ENCODE results near the gene RNASE13. TPM values are rescaled to one million over a fixed set of nuclear protein-coding genes. Genes with fewer than 3 reads are reported as not detected.

The RNASE13 gene
- polyA plus RNA-seq, 1 of the 3 experiments (the other 2 are of a cell fraction) = not detected

DNA sequence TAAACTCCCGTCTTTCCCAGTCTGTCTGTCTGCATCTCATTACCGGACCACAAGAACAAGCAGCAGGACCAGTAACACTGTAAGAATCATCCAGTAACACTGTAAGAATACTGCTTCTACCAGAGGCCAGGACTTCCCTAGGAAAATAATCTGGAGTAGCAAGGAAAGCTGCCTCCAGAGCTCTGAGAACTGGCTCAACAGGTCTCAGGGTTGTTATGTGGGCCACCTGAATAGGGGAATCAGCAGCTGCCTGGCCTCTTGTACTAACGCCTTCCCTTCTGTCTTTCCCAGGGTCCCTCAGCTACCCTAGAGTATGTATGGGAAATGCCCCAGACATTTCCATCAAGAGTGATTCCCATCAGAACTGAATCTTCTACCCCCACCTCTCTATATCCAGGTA lies 36.5 kb downstream of the RNASE13 start (continued):
- TF ChIP-seq, protein P1, sequence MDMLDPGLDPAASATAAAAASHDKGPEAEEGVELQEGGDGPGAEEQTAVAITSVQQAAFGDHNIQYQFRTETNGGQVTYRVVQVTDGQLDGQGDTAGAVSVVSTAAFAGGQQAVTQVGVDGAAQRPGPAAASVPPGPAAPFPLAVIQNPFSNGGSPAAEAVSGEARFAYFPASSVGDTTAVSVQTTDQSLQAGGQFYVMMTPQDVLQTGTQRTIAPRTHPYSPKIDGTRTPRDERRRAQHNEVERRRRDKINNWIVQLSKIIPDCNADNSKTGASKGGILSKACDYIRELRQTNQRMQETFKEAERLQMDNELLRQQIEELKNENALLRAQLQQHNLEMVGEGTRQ (IDR thresholded peaks at IDR 0.05; ENCODE audit: borderline replicate concordance, low read depth, low read length) = no peak

DNA sequence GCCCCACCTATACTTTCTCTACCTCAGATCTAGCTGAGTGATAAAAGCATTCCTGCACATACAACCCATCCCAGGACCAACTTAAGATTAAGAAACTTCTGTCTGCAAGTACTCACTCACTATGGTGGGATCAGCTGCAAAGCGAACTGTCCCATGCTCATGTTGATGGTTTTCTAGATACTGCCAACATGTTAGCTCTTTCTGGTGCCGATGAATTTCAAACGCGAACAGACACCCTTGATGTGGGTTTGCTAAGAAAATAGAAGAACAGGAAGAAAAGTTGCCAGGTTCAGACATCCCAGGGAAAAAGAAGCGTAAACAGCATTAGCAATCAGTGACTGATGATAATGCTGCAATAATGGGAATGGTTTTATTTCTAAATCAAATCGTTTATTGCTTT lies 37.0 kb downstream of the RNASE13 start:
- Histone ChIP-seq H3K27me3 (ENCODE audit: insufficient read depth) (no peaks in the 10 kb centered on the region), H3K27ac (ENCODE audit: low read depth in 2 of 2, low read length in 1 of 2) (no peak overlapping the region), H3K4me1 (ENCODE audit: control insufficient read depth in 1 of 2, insufficient read depth in 2 of 2, low read depth in 1 of 2, low read length in 1 of 2) (no peaks in the 10 kb centered on the region; a peak in 1 of 4 replicates), H3K36me3 (replicated peaks in 1 of 2; ENCODE audit: control insufficient read depth in 1 of 2, insufficient read depth in 2 of 2, low read length in 1 of 2) (peaks cover 23 to 46% of the 10 kb centered on the region in 2 experiments), H3F3A (replicated peaks; ENCODE audit: insufficient read depth) (peaks cover 9% of the 10 kb centered on the region), H4K20me1 (ENCODE audit: insufficient read depth) (no peaks in the 10 kb centered on the region), H3K9me2 (no peaks in the 10 kb centered on the region), H3K79me2 (ENCODE audit: insufficient read depth) (peaks cover 4% of the 10 kb centered on the region; the same call in 1 of the 2 replicates), H2AFZ (ENCODE audit: low read depth) (no peak overlapping the region), H3K9me3 (no peaks in the 10 kb centered on the region), H3K4me3 (ENCODE audit: low read depth in 2 of 2, low read length in 1 of 2) (no peak overlapping the region), H3K9ac (no peak overlapping the region), H3K4me2 (no peak overlapping the region)
- no peak for DNase-seq
- ChIA-PET POLR2A (interaction anchor here (0.6 kb wide), 1 partner anchor 50 kb away, joined by 3 read pairs; no protein-coding TSS in a partner anchor), CTCF (interaction anchor here (0.7 to 8.8 kb wide), 10 partner anchors 14 to 557 kb away, joined by 3 to 54 read pairs (median 5); partner anchors contain the start of gene ARHGEF40)
- WGBS (ENCODE audit: low lambda C conversion rate) = 84% methylated on average over 6 of the region's 6 CpGs
- TF ChIP-seq, protein P2, sequence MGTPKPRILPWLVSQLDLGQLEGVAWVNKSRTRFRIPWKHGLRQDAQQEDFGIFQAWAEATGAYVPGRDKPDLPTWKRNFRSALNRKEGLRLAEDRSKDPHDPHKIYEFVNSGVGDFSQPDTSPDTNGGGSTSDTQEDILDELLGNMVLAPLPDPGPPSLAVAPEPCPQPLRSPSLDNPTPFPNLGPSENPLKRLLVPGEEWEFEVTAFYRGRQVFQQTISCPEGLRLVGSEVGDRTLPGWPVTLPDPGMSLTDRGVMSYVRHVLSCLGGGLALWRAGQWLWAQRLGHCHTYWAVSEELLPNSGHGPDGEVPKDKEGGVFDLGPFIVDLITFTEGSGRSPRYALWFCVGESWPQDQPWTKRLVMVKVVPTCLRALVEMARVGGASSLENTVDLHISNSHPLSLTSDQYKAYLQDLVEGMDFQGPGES (IDR thresholded peaks at IDR 0.05; ENCODE audit: low read depth, low read length) = no peak
- no peak for TF ChIP-seq RAD21 (IDR thresholded peaks at IDR 0.05; ENCODE audit: low read length)
- no peak for TF ChIP-seq MEF2A (IDR thresholded peaks at IDR 0.05; ENCODE audit: borderline replicate concordance, low read depth)
- no peak for TF ChIP-seq YY1 (IDR thresholded peaks at IDR 0.05; ENCODE audit: low read depth)
- TF ChIP-seq SMC3 (IDR thresholded peaks at IDR 0.05; ENCODE audit: low read depth, low read length) = no peak
- no peak for TF ChIP-seq TAF1 (IDR thresholded peaks at IDR 0.05; ENCODE audit: borderline replicate concordance, low read depth, low read length)
- TF ChIP-seq NFIC (IDR thresholded peaks at IDR 0.05; ENCODE audit: borderline replicate concordance) = no peak
- no peak for TF ChIP-seq RFX5 (IDR thresholded peaks at IDR 0.05; ENCODE audit: low read length)
- no peak for TF ChIP-seq ELF1 (IDR thresholded peaks at IDR 0.05)
- no peak for TF ChIP-seq CHD2 (IDR thresholded peaks at IDR 0.05; ENCODE audit: low read length, partially characterized antibody)
- no peak for TF ChIP-seq JUND (IDR thresholded peaks at IDR 0.05)
- TF ChIP-seq RXRA (IDR thresholded peaks at IDR 0.05; ENCODE audit: borderline replicate concordance, low read depth) = no peak
- TF ChIP-seq EP300 (IDR thresholded peaks at IDR 0.05; ENCODE audit: borderline replicate concordance in 1 of 2, low read depth in 1 of 2, low read length in 1 of 2) = no peak
- TF ChIP-seq NRF1 (IDR thresholded peaks at IDR 0.05; ENCODE audit: low read depth, low read length) = no peak
- TF ChIP-seq GABPA (IDR thresholded peaks at IDR 0.05; ENCODE audit: low read depth) = no peak
